GM19372 (cell line): ENCODE measurements around the gene THOC3.
"Not testable (repeated sequence)": the region's sequence is repeated elsewhere in the genome, so short reads cannot be mapped to it uniquely, and the experiment has no call there.

Experiments used
- ATAC-seq: cut with Tn5 transposase; IDR thresholded peaks from one replicate; pipeline ENCODE4 v1.9.1; 2021; ENCODE audit warnings: mild to moderate bottlenecking, low read depth, moderate library complexity; ENCODE audit not compliant: unreplicated experiment

Gene THOC3

DNA sequence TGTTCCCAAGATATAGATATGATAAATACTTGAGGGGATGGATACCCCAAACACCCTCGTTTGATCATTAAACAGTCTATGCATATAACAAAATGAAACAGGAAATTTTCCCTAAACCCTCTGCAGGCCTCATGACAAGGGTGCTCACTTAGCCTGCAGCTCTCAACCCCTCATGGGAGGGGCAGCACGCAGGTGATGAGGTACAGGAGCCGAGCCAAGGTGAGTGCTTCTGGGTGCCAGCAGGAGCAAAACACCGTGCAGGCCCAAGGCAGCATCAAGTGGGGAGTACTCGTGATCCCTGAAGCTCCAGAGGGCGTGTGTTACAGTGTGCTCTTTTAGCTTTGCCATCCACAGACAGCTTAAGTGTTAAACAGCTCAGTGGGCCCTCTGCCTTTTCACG is 24.9 kb downstream of the THOC3 start:
- not testable (repeated sequence) for ATAC-seq

GRCh38 chr5:175940632-175941031 is 27.5 kb downstream of the THOC3 start:
- not testable (repeated sequence) for ATAC-seq

GRCh38 chr5:175938489-175938888 is 29.6 kb downstream of the THOC3 start:
- not testable (repeated sequence) for ATAC-seq

- not testable (repeated sequence) for ATAC-seq
Observed at GRCh38 chr5:175928752-175929151, 39.4 kb downstream of the THOC3 start.

GRCh38 chr5:175925106-175925505 is 43.0 kb downstream of the THOC3 start:
- not testable (repeated sequence) for ATAC-seq

- ATAC-seq = no peak
Observed at GRCh38 chr5:175922192-175922885, 45.8 kb downstream of the THOC3 start.

- ATAC-seq = no peak
Observed at GRCh38 chr5:175921061-175921730, 46.9 kb downstream of the THOC3 start.

GRCh38 chr5:175920231-175920811 is 47.8 kb downstream of the THOC3 start:
- no peak for ATAC-seq

- peak; percentile 66 for ATAC-seq
Observed at GRCh38 chr5:175915066-175916037, 52.8 kb downstream of the THOC3 start.

- not testable (repeated sequence) for ATAC-seq
Observed at GRCh38 chr5:175913835-175914672, 54.1 kb downstream of the THOC3 start.

GRCh38 chr5:175910072-175910471 is 58.0 kb downstream of the THOC3 start:
- ATAC-seq = not testable (repeated sequence)
